Measurements from ENCODE around the gene CLNS1A. TPM values are rescaled to one million over a fixed set of nuclear protein-coding genes. Genes with fewer than 3 reads are reported as not detected.

The CLNS1A gene
- total RNA-seq, 4 donors from 2014 or later: 50.5 to 78.0 (median 72.7) TPM

- Histone ChIP-seq H3K4me3 (no peak overlapping the region), H3K27me3 (no peaks in the 10 kb centered on the region), H3K36me3 (peaks cover 0 to 13% (median 3%) of the 10 kb centered on the region in 4 donors), H3K9me3 (no peaks in the 10 kb centered on the region), H3K27ac (replicated peaks in 1 of 4) (no peak overlapping the region), H3K4me1 (peaks cover 0 to 4% (median 0%) of the 10 kb centered on the region in 4 donors)
- intact Hi-C loops (cut with DNase I): no loop called here
- TF ChIP-seq EP300 (IDR thresholded peaks at IDR 0.05): no peak
- TF ChIP-seq POLR2A (IDR thresholded peaks at IDR 0.05; ENCODE audit: low read depth): no peak
- TF ChIP-seq CTCF (IDR thresholded peaks at IDR 0.05): no peak
- TF ChIP-seq POLR2AphosphoS5 (IDR thresholded peaks at IDR 0.05): no peak
- DNase-seq (ENCODE audit: extremely low spot score): no peak
- WGBS: 94% methylated on average over 1 of the region's 1 CpG
Observed at GRCh38 chr11:77660947-77661346, 23.4 kb upstream of the CLNS1A start.

GRCh38 chr11:77658213-77659013 is 20.8 kb upstream of the CLNS1A start:
- intact Hi-C loops (cut with DNase I): no loop called here
- DNase-seq (ENCODE audit: extremely low spot score): no peak
- no peaks in the 10 kb centered on the region for H3K9me3 ChIP-seq
- H3K27me3 ChIP-seq: no peaks in the 10 kb centered on the region
- no peak overlapping the region for H3K27ac ChIP-seq (replicated peaks in 1 of 4)
- H3K4me3 ChIP-seq: no peak overlapping the region
- WGBS: 91% methylated on average over 4 of the region's 4 CpGs
- H3K36me3 ChIP-seq: no peaks in the 10 kb centered on the region
- TF ChIP-seq POLR2AphosphoS5 (IDR thresholded peaks at IDR 0.05) (no peak), EP300 (IDR thresholded peaks at IDR 0.05) (no peak), CTCF (IDR thresholded peaks at IDR 0.05) (no peak), POLR2A (IDR thresholded peaks at IDR 0.05; ENCODE audit: low read depth) (no peak)
- H3K4me1 ChIP-seq: no peaks in the 10 kb centered on the region

GRCh38 chr11:77656362-77656761 is 18.8 kb upstream of the CLNS1A start:
- Histone ChIP-seq H3K27me3 (no peaks in the 10 kb centered on the region), H3K9me3 (no peaks in the 10 kb centered on the region), H3K27ac (replicated peaks in 1 of 4) (no peak overlapping the region), H3K36me3 (no peaks in the 10 kb centered on the region), H3K4me1 (no peaks in the 10 kb centered on the region), H3K4me3 (no peak overlapping the region)
- intact Hi-C loops (cut with DNase I): no loop called here
- DNase-seq (ENCODE audit: extremely low spot score): no peak
- TF ChIP-seq POLR2AphosphoS5 (IDR thresholded peaks at IDR 0.05) (no peak), POLR2A (IDR thresholded peaks at IDR 0.05; ENCODE audit: low read depth) (no peak), EP300 (IDR thresholded peaks at IDR 0.05) (no peak), CTCF (IDR thresholded peaks at IDR 0.05) (no peak)
- 92% methylated on average over 7 of the region's 7 CpGs for WGBS

GRCh38 chr11:77654770-77655434 is 17.3 kb upstream of the CLNS1A start:
- intact Hi-C loops (cut with DNase I): no loop called here
- Histone ChIP-seq H3K27ac (replicated peaks in 1 of 4) (no peak overlapping the region), H3K9me3 (no peaks in the 10 kb centered on the region), H3K4me3 (no peak overlapping the region), H3K4me1 (no peaks in the 10 kb centered on the region), H3K36me3 (no peaks in the 10 kb centered on the region), H3K27me3 (no peaks in the 10 kb centered on the region)
- no peak for TF ChIP-seq CTCF (IDR thresholded peaks at IDR 0.05)
- TF ChIP-seq POLR2AphosphoS5 (IDR thresholded peaks at IDR 0.05): no peak
- no peak for TF ChIP-seq POLR2A (IDR thresholded peaks at IDR 0.05; ENCODE audit: low read depth)
- no peak for TF ChIP-seq EP300 (IDR thresholded peaks at IDR 0.05)
- no peak for DNase-seq (ENCODE audit: extremely low spot score)
- WGBS: 88% methylated on average over 4 of the region's 4 CpGs

All from esophagus muscularis mucosa (tissue), 4 donors.